HL-60/S4 treated with phorbol 12-myristate 13-acetate at 8.2 ng/mL for 4 days and 3 days (cell line): ENCODE results near the gene ZPR1.
"Not testable (repeated sequence)": the region's sequence is repeated elsewhere in the genome, so short reads cannot be mapped to it uniquely, and the experiment has no call there.

Experiments used
- in situ Hi-C: fragments of 300-500 bp; cut with MboI; formaldehyde crosslinking; loops from 2 replicates; pipeline ENCODE4 v1.15.0; 2022; ENCODE audit warnings: low sequenced_read_pairs

Gene ZPR1

DNA sequence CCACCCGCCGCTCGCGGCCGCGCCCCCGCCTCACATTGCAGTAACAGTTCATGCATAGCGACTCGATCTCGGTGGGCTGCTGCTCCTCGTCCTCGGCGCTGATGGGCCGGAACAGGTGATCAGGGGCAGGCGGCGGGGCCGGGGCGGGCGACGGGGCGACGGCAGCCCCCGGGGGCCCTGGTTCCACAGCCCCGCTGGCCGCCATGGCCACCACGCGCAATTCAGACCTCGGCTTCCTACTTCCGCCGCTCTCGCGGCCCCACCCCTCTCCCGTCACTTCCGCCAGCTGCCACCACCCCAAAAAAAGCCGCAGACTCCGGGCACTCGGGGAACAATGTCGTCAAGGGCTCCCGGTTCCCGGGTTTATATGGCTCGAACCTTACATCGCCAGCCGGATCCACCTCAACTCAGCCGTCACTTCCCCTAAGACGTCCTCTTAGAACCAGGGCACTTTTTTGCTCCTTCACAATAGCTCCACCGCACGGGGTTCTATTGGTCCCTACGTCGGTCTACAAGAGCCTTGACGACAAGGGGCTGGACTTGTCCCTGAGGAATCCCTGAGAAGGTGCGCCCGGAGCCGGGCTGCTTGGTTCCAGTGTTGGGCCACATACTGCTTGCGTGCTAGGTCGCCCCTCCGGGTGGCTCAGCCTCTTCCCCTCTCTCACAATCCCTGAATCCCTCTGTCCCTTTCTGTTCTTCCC is at the start of gene ZPR1:
ZPR1 (minus strand) TSS at position 238 of the 701 bp plus-strand sequence; CDS start at position 205, 33 bp downstream.
- in situ Hi-C loops, result no loop called here

DNA sequence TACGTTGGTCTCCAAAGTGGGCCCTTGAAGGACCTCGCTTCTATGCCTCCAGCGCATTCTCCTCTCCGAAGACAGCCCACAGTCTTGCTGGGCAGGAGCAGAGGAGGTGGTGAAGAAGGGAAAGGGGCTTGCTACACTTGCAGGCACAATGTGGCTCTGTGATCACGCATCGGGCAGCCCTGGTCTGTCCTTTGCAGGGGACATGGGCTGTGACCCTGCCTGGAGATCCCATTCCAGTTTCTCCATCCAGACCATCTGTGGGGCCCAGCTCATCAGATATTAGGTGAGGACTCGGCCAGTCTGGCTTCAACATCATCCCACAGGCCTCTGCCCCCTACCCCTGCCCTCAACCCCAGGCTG is 48.8 kb upstream of the ZPR1 start:
- in situ Hi-C loops, result no loop called here

- in situ Hi-C loops, result no loop called here
Observed at GRCh38 chr11:116835791-116836631, 48.2 kb upstream of the ZPR1 start.

GRCh38 chr11:116835042-116835772 is 47.4 kb upstream of the ZPR1 start:
- in situ Hi-C loops, result no loop called here

DNA sequence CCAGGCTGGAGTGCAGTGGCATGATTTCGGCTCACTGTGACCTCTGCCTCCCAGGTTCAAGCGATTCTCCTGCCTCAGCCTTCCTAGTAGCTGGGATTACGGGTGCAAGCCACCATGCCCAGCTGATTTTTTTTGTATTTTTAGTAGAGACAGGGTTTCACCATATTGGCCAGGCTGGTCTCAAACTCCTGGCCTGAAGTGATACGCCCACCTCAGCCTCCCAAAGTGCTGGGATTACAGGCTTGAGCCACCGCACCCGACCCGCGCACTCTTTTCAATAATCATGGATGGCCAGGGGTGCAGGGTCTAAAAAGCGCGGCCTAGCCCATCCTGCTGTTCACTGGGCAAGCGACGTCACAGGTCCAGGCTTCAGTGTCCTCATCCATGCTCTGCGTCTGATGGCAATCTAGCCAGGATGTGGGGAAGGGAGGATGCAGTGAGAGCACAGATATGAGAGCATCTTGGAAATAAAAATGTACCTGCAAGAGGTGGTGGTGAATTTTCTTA is 46.8 kb upstream of the ZPR1 start:
- in situ Hi-C loops, result not testable (repeated sequence)

DNA sequence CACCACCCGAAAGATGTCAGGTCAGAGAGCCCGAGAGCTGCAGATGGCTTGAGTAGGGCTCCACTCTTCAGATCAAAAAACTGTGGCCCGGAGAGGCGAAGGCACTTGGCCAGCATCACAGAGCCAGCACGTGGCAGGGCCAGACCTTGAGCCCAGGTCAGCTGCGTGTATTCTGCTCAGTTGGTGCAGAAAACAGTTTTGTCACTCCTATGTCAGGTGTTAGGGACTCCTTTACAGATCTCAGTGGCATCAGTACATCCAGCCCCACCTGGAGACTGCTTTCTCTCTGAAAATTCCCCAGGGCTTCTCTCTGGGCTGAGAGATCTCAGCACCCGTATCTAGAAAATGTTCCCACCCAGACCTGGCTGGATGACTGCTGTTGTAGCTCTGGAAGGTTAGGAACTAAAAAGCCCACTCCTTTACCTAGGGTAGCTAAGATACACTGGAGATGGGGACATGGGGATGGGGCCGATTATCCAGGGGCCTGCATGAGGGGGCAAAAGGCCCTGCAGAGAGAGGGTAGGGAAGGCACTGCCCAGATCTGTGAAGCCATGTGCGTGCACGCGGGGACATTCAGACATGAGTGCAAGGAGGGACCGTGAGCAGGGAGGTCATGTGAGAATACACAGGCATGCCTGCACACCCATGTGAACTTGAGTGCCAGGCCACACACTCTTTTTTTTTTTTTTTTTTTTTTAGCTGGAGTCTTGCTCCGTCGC is 46.2 kb upstream of the ZPR1 start:
- in situ Hi-C loops, result no loop called here

DNA sequence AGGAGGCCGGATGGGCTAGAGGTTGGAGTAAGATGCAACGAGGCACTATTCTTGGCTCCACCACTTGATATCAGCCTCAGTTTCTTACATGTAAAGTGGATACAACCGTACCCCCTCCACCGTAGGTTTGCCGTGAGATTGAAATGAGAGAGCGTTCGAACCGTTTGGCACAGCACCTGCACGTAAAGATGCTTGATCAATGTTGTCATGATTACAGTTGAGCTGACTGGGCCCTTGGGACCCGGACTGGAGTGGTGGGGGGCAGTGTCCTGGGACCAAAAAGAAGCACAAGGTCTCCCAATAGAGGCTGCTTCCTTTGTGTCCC is 45.6 kb upstream of the ZPR1 start:
- in situ Hi-C loops, result no loop called here

GRCh38 chr11:116832350-116833290 is 44.8 kb upstream of the ZPR1 start:
- in situ Hi-C loops, result no loop called here

GRCh38 chr11:116831790-116832349 is 44.0 kb upstream of the ZPR1 start:
- in situ Hi-C loops, result no loop called here

DNA sequence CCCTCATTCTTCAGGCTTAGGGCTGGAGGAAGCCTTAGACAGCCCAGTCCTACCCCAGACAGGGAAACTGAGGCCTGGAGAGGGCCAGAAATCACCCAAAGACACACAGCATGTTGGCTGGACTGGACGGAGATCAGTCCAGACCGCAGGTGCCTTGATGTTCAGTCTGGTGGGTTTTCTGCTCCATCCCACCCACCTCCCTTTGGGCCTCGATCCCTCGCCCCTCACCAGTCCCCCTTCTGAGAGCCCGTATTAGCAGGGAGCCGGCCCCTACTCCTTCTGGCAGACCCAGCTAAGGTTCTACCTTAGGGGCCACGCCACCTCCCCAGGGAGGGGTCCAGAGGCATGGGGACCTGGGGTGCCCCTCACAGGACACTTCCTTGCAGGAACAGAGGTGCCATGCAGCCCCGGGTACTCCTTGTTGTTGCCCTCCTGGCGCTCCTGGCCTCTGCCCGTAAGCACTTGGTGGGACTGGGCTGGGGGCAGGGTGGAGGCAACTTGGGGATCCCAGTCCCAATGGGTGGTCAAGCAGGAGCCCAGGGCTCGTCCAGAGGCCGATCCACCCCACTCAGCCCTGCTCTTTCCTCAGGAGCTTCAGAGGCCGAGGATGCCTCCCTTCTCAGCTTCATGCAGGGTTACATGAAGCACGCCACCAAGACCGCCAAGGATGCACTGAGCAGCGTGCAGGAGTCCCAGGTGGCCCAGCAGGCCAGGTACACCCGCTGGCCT is 42.5 kb upstream of the ZPR1 start:
- in situ Hi-C loops, result no loop called here

GRCh38 chr11:116829525-116830183 is 41.8 kb upstream of the ZPR1 start, which contains the start of gene APOC3:
APOC3 (plus strand) TSS chr11:116829907; CDS start chr11:116830583, 676 bp downstream.
- in situ Hi-C loops, result no loop called here

- in situ Hi-C loops, result no loop called here
Observed at GRCh38 chr11:116828632-116829524, 41.1 kb upstream of the ZPR1 start.

- in situ Hi-C loops, result no loop called here
Observed at GRCh38 chr11:116827461-116827860, 39.6 kb upstream of the ZPR1 start.

- in situ Hi-C loops, result no loop called here
Observed at GRCh38 chr11:116826751-116827431, 39.1 kb upstream of the ZPR1 start.

DNA sequence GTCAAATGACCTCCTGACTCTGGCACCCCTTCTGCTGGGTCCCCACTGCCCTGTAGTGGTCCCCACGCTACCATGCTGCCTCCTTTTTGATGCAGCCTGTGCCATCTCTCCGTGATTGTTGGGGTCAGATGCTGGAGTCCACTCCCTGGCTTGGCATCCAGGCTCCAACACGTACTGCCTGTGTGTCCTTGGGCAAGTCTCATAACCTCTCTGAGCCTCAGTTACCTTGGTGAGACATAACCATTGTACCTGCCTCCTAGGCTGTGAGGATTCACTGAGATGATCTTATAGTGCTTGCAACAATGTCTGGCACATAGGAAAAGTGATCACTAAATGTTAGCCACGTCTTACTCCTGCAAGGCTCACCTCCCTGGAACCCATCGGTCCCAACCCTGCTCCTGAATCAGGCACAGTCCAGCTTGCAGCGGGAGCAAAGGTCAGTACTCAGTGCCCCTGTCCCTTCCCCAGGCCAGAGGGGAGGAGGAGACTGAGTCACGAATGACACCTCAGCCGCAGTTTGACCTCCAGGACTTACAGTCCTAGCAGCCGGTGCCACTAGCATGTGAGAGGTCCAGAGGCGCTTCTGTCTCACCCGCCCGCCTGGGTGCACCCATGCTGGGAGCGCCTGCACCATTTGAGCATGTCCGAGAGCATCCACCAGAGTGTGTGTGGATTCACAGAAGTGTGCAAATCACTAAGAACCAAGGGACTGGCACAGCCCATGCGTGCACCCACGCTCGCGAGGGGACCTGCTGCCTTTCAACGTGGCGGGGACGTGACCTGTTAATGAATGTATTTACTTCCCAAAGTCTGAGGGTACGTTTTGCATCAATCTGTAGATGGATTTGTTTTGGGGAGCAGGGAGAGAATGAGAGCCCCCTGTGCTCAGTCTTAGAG is 38.3 kb upstream of the ZPR1 start:
- in situ Hi-C loops, result no loop called here

DNA sequence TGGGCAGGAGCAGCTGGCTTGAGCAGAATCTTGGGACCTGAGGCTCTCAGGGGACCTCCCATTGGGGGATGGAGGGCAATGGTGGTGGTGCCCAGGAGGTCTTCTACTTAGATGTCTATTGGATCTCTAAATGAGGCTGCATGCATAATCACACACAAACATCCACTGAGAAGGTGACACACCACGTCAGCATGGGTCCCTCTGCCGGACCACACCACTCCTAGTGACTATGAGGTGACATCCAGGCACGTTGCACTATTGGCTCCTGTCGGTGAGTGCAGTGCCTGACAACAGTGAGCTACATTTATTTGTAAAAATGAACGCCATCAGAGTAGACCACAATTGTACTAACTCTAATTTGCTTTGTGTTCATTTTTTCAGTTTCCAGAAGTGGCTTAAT is 37.6 kb upstream of the ZPR1 start:
- in situ Hi-C loops, result no loop called here
